HEK293 (cell line): Measurements from ENCODE around the gene GET3.

Source experiments
- HOXD13 ChIP-seq: sonication (generic); formaldehyde crosslinking; IDR thresholded peaks from 2 replicates; pipeline ENCODE4 v1.8.0; 2022; ENCODE audit warnings: missing genetic modification reagents, borderline replicate concordance
- SP2 ChIP-seq: fragments of 450-650 bp; formaldehyde crosslinking; IDR thresholded peaks from 2 replicates; pipeline ENCODE4 v1.5.1; 2016; ENCODE audit warnings: missing biosample characterization, missing genetic modification characterization
- ZBTB11 ChIP-seq: fragments of 450-650 bp; formaldehyde crosslinking; conservative IDR thresholded peaks from 2 replicates; pipeline ENCODE4 v1.5.1; 2016; ENCODE audit warnings: low read depth, missing biosample characterization, missing genetic modification characterization
- ZBTB49 ChIP-seq: fragments of 450-650 bp; formaldehyde crosslinking; IDR thresholded peaks from 2 replicates; pipeline ENCODE4 v1.5.1; 2016; ENCODE audit warnings: missing biosample characterization, missing genetic modification characterization, low read depth
- ZFP37 ChIP-seq: fragments of 450-650 bp; formaldehyde crosslinking; IDR thresholded peaks from 2 replicates; pipeline ENCODE4 v1.5.1; 2016; ENCODE audit warnings: missing biosample characterization, missing genetic modification characterization

- no peak for TF ChIP-seq HOXD13
- TF ChIP-seq ZBTB49 (tag by site-specific recombination), result no peak
- no peak for TF ChIP-seq ZFP37 (tag by site-specific recombination)
- peak; percentile 57 for TF ChIP-seq ZBTB11
- peak; percentile 89 for TF ChIP-seq SP2 (tag by site-specific recombination)
Measured at GRCh38 chr19:12793290-12794195, 56.2 kb downstream of the GET3 start.
